HG02938 (cell line): Measurements from ENCODE around the gene PIM1.

ENCODE experiments used
- ATAC-seq: cut with Tn5 transposase; IDR thresholded peaks from one replicate; pipeline ENCODE4 v1.9.1; 2021; ENCODE audit warnings: mild to moderate bottlenecking, moderate library complexity; ENCODE audit not compliant: unreplicated experiment

Gene PIM1

DNA sequence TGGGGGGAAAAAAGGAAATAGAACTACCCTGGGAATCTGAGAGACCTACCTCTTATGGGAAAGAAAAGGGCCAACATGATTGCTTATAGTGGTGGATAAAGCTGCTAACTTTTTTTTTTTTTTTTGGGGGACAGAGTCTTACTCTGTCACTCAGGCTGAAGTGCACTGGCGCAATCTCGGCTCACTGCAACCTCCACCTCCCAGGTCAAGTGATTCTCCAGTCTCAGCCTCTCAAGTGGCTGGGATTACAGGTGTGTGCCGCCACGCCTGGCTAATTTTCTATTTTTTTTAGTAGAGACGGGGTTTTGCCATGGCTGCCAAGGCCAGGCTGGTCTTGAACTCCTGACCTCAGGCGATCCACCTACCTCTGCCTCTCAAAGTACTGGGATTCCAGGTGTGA lies 48.1 kb downstream of the PIM1 start:
- ATAC-seq = no peak

DNA sequence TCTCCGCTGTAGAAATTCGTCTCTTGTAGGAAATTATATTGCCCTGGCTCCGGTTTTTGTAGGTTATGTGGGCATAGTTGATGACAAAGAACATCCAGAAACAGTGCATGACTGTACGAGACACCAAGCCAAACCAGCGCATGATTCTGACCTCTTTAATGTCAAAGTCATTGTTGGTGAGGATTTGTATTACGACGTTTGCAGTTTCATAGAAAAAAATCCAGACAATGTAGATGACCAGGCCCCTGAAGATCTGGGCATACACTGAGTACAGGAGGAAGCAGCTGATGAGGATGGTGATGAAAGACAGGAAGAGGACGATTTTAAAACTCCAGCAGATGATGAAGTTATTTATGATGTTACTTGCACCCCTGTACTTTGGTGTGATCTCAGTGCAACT lies 48.6 kb downstream of the PIM1 start:
- no peak for ATAC-seq

DNA sequence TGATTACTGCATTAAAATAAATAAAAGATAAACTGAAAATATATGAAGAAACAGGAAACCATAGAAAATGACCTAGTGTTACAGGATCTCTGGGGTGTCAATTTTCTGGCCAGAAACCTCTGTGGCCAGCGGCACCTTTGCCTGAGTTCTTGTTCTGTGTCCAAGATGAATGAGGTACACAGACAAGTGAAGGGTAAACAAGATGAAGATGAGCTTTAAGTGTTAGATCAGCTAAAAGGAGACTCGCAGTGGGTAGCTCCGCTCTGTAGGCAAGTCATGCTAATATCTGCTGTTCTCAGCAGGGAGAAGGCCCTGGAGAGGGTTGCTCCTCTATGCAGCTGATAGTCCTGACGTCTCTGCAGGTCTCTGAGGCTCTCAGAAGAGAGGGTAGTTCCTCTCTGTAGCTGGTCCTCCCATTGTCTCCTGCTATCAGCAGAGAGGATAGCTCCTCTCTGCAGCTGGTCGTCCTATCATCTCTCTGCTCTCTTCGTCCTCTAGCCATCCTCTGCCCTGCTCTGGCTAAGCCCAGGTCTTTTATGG lies 51.7 kb downstream of the PIM1 start:
- no peak for ATAC-seq

DNA sequence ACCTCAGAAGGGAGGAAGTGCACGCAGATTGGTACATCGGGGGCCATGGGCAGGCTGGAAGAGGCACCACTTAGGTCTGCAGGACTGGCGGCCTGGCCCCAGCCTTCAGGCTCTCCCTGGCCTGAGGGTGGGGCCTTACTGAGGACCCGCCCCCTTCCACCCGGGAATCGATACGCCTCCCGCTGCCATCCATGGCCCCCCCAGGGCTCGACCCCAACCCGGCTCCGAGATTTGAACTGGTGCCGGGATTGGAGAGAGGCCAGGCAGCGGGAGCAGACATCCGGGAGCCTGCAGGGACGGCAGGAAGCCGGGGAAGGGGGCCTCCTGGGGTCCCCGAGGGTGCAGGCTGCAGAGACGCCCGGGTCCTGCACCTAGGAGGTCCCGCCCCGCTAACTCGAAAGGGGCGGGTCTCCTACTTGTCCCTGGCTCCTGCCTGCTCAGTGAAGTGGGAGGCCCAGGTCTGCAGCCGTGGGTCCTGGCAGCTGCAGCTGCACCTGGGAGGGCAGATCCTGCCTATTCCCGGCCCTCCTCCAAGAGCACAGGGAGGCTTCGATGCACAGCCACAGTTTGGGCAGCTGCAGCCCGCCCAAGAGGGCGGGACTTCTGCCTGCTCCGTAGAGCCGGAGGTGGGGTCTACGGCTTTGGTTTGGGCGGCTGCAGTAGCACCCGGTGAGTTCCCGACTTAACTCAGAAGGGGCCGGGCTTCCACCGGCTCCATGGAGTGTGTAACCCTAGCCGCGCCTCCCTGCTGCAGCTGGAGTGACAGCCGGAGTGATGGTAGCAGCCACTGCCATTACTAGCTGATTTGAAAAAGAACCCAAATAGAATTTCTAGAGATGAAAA lies 52.4 kb downstream of the PIM1 start:
- ATAC-seq = peak; percentile 80

DNA sequence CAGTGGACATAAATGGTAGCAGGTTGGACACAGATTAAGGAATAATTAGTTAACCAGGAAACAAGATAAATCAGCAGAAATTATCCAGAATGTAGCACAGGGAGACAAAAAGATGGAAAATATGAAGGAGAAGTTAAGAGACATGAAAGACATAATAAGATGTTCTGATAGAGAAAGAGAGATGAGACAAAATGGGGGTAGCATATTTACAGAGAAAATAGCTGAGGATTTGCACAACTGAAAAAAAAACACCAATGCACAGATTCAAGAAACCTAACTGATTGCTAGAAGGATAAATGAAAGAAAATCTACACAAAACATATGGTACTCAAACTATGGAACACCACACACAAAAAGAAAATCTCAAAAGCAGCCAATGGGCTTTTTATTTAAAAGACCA lies 53.0 kb downstream of the PIM1 start:
- ATAC-seq = no peak
